D721Med (cell line): ENCODE measurements around the gene TMEM72.

Experiments used
- DNase-seq: peaks from one replicate; pipeline ENCODE4 v3.0.0; 2011; ENCODE audit warnings: low spot score; ENCODE audit not compliant: insufficient read length
- FAIRE-seq: peaks from 2 replicates; lab custom pipeline; 2011; peaks lifted over from hg19 to GRCh38; lab: Jason Lieb, UNC
- CTCF ChIP-seq: IDR thresholded peaks from 2 replicates; pipeline ENCODE4 v1.5.1; 2012; ENCODE audit warnings: mild to moderate bottlenecking, control low read depth; ENCODE audit not compliant: insufficient read depth; ENCODE audit errors: missing control alignments

The TMEM72 gene

GRCh38 chr10:44939691-44940401, 28.7 kb downstream of the TMEM72 start:
- TF ChIP-seq CTCF, result no peak
- FAIRE-seq (no peak), DNase-seq (no peak)

DNA sequence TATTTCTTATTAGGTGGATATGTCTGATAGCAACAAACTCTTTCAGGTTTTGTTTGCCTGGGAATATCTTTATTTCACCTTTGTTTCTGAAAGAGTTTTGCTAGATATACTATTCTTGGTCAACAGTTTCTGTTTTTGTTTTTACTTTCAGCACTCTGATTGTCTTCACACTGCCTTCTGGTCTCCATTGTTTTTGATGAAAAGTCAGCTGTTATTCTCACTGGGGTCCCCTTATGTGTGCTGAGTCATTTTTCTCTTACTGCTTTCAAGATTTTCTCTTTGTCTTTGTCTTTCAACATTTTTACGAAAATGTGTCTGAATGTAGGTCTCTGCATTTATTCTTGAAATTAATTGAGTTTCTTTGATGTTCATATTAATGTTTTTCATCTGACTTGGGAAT, 33.2 kb downstream of the TMEM72 start:
- DNase-seq (no peak), FAIRE-seq (no peak)
- no peak for TF ChIP-seq CTCF

GRCh38 chr10:44946205-44946604, 35.1 kb downstream of the TMEM72 start:
- DNase-seq (no peak), FAIRE-seq (no peak)
- no peak for TF ChIP-seq CTCF

GRCh38 chr10:44947371-44948152, 36.4 kb downstream of the TMEM72 start:
- DNase-seq (no peak), FAIRE-seq (no peak)
- TF ChIP-seq CTCF, result no peak

DNA sequence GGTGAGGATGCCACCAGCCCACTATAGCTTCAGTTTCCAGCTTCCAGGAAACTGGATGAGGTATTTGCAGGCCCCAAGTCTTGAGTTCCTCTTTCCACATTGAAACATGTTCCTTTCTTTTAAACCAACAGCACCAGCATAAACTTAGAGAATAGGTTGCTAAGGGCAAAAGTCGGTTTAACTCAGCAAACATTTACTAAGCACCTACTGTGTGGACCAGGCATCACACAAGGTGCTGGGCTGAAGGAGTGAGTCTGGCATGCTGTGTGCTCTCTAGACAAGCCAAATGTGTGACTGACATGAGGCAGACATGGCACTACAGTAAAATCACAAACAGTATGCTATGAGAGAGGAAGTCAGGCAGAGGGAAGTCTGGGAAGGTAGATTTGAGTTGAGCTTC, 37.5 kb downstream of the TMEM72 start:
- FAIRE-seq (no peak), DNase-seq (no peak)
- TF ChIP-seq CTCF, result no peak

GRCh38 chr10:44949127-44949802, 38.1 kb downstream of the TMEM72 start:
- no peak for DNase-seq

More at GRCh38 chr10:44949127-44949802, 38.1 kb downstream of the TMEM72 start:
- no peak for TF ChIP-seq CTCF
- FAIRE-seq, result no peak
